ENCODE measurements around the gene LRRC28. TPM values are rescaled to one million over a fixed set of nuclear protein-coding genes. Genes with fewer than 3 reads are reported as not detected.

Gene LRRC28
- 10 to 100 TPM; 24.3 to 52.2 (median 44.3) TPM for total RNA-seq

DNA sequence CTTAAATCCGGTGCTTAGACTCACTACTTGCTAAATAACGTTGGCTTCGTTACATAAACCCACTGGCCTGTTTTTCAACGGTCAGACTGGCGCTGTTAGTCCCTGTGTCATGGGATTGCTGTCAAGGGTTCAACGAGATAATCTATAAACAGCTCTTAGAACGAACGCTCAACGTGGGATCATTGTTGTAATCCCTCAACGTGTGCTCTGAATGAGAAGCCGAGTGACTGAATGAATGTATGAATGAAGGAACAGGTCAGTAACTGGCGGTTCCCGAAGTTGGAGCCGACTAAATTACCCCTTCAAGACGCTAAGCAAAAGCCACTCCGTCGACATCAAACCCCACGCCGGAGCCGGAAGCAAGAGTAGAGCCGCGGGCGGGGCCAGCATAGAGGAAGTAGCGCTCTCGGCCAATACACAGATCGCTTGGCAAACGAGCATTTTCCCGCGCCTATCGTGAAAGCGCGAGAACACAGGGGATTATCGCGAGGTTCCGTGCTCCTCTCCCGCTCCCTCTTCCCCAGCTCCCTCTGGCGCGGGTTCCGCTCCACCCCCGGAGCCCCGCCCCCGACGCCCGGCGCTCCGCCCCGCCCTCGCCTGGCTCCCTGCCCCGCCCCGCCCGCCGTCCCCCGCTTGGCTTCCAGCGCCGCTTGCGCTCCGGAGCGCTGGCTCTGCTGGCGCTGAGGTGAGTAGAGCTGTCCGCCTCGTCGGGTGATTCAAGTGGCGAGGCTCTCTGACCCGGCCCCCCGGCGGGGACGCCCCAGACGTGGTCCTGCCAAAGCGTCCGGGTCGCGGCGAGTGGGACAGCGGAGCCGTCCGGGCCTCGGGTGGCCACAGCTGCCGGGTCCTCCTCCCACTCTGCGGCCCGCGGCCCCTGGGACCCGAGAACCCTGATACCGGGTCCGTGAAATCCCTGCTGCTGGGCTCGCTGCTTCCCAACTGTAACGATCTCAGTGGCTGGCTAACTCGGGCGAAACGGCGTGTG lies at the start of gene LRRC28:
Gene LRRC28, plus strand, starts transcription at position 625 of the 985 bp plus-strand sequence. CDS start 4,477 bp downstream, outside the sequence.
- no peaks in the 10 kb centered on the region for H3K9me3 ChIP-seq
- H3K4me1 ChIP-seq, result peaks cover 0 to 13% of the 10 kb centered on the region in 2 donors
- H3K27me3 ChIP-seq, result no peaks in the 10 kb centered on the region
- intact Hi-C loops (cut with DNase I; ENCODE audit: low total_unique reads), result no loop called here
- peak; percentile 98 to 99 for DNase-seq (ENCODE audit: low spot score in 2 of 2)
- TF ChIP-seq POLR2A (IDR thresholded peaks at IDR 0.05) (peak; percentile 91), POLR2AphosphoS5 (IDR thresholded peaks at IDR 0.05) (peak; percentile 90 to 98 (median 96))
- TF ChIP-seq, protein P1, sequence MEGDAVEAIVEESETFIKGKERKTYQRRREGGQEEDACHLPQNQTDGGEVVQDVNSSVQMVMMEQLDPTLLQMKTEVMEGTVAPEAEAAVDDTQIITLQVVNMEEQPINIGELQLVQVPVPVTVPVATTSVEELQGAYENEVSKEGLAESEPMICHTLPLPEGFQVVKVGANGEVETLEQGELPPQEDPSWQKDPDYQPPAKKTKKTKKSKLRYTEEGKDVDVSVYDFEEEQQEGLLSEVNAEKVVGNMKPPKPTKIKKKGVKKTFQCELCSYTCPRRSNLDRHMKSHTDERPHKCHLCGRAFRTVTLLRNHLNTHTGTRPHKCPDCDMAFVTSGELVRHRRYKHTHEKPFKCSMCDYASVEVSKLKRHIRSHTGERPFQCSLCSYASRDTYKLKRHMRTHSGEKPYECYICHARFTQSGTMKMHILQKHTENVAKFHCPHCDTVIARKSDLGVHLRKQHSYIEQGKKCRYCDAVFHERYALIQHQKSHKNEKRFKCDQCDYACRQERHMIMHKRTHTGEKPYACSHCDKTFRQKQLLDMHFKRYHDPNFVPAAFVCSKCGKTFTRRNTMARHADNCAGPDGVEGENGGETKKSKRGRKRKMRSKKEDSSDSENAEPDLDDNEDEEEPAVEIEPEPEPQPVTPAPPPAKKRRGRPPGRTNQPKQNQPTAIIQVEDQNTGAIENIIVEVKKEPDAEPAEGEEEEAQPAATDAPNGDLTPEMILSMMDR (IDR thresholded peaks at IDR 0.05), result no peak
- H3K36me3 ChIP-seq, result no peaks in the 10 kb centered on the region
- H3K4me3 ChIP-seq, result peak within 1 kb of the TSS; percentile 73 to 79 (median 79)
- H3K27ac ChIP-seq, result peak within 1 kb of the TSS; percentile 92 to 93

DNA sequence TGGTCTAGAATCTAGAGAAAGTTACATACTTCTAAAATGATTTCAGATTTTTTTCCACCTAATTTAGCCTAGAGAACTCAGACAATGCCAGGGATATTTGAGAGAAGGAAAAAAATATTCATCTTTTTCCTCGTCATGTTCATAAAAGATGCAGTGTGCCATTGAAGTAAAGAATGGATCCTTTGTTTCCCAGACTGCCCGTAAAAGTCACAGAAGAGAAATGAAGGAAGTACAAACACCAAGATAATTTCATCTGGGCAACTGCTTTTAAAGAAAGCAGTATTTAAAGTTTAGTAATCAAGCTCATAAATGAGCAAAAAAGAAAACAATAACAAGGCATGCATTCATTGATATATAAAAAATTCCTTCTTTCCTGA lies 49.1 kb upstream of the LRRC28 start:
- TF ChIP-seq POLR2AphosphoS5 (IDR thresholded peaks at IDR 0.05) (no peak), POLR2A (IDR thresholded peaks at IDR 0.05) (no peak)
- TF ChIP-seq, protein P1 (IDR thresholded peaks at IDR 0.05), result no peak
- intact Hi-C loops (cut with DNase I; ENCODE audit: low total_unique reads), result no loop called here
- H3K4me1 ChIP-seq, result no peaks in the 10 kb centered on the region
- no peaks in the 10 kb centered on the region for H3K9me3 ChIP-seq
- DNase-seq (ENCODE audit: low spot score in 2 of 2), result no peak
- no peaks in the 10 kb centered on the region for H3K27me3 ChIP-seq
- peak overlapping the region; percentile 64 to 84 for H3K27ac ChIP-seq
- no peaks in the 10 kb centered on the region for H3K36me3 ChIP-seq
- H3K4me3 ChIP-seq, result no peak overlapping the region

DNA sequence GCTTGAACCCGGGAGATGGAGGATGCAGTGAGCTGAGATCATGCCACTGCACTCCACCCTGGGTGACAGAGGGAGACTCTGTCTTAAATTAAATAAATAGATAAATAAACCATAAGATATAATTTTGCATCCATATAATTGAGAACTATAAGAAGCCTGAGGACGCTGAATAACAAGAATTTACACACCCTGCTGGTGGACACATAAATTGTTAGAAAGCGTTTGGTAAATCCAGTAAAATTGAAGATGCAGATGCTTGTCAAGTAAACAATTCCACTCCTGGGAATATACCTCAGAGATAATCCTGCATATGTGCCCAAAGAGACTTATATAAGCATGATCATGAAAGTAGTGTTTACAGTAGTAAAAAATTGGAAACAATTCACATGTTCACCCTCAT lies 43.6 kb upstream of the LRRC28 start:
- Histone ChIP-seq H3K27ac (no peak overlapping the region), H3K27me3 (no peaks in the 10 kb centered on the region), H3K36me3 (no peaks in the 10 kb centered on the region), H3K4me3 (no peak overlapping the region), H3K4me1 (no peaks in the 10 kb centered on the region), H3K9me3 (no peaks in the 10 kb centered on the region)
- TF ChIP-seq, protein P1 (IDR thresholded peaks at IDR 0.05), result no peak
- no peak for TF ChIP-seq POLR2AphosphoS5 (IDR thresholded peaks at IDR 0.05)
- TF ChIP-seq POLR2A (IDR thresholded peaks at IDR 0.05), result no peak
- DNase-seq (ENCODE audit: low spot score in 2 of 2), result no peak
- intact Hi-C loops (cut with DNase I; ENCODE audit: low total_unique reads), result no loop called here

DNA sequence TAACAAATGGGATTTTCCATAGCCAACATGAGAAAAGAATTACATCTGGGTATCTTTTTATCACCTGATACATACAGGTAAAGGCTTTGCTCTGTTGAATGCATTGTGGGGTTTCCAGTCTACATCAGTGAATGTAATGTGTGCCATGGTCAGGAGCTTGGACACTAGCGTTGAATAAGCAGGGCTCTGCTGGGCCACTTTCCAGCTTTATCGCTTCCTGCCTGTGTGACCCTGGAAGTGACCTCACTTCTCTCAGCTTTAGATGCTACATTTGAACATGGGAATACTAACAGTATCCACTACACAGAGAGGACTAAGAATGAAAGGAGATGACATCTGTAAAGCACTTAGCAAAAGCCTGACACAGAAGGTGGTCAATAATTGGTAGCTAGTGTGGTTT lies 42.0 kb upstream of the LRRC28 start:
- TF ChIP-seq POLR2A (IDR thresholded peaks at IDR 0.05) (no peak), POLR2AphosphoS5 (IDR thresholded peaks at IDR 0.05) (no peak)
- TF ChIP-seq, protein P1 (IDR thresholded peaks at IDR 0.05), result no peak
- DNase-seq (ENCODE audit: low spot score in 2 of 2), result no peak
- Histone ChIP-seq H3K27me3 (no peaks in the 10 kb centered on the region), H3K36me3 (no peaks in the 10 kb centered on the region), H3K27ac (no peak overlapping the region), H3K4me3 (no peak overlapping the region), H3K9me3 (no peaks in the 10 kb centered on the region), H3K4me1 (no peaks in the 10 kb centered on the region)
- intact Hi-C loops (cut with DNase I; ENCODE audit: low total_unique reads), result no loop called here

DNA sequence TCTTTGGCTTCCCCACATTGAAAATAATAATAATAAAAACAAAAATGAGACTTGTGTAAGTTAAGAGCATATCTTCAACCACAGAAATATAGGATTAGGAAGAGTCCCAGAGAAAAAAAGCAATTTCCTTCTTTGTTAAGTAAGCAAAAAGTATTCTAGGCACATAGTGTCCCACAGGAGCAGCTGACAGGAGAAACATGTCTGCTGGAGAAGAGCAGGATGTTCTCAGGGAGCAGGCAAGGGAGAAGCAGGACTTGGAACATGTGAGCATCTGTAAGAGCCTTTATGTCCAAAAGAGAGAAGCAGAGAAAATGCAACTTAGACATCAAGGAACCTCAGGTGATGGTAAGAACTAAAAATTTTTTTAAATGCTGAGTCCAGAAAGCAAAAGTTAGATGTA lies 40.9 kb upstream of the LRRC28 start:
- no peak for DNase-seq (ENCODE audit: low spot score in 2 of 2)
- Histone ChIP-seq H3K27ac (no peak overlapping the region), H3K4me3 (no peak overlapping the region), H3K9me3 (no peaks in the 10 kb centered on the region), H3K4me1 (no peaks in the 10 kb centered on the region), H3K36me3 (no peaks in the 10 kb centered on the region), H3K27me3 (no peaks in the 10 kb centered on the region)
- no peak for TF ChIP-seq POLR2A (IDR thresholded peaks at IDR 0.05)
- TF ChIP-seq, protein P1 (IDR thresholded peaks at IDR 0.05), result no peak
- no peak for TF ChIP-seq POLR2AphosphoS5 (IDR thresholded peaks at IDR 0.05)
- intact Hi-C loops (cut with DNase I; ENCODE audit: low total_unique reads), result loop anchor here (5.0 kb wide), 1 partner anchor 103 kb away; the partner anchor contains the start of gene SYNM

Measured in breast epithelium (tissue), 4 donors.